ENCODE measurements around the gene PDCD4.

Gene PDCD4

DNA sequence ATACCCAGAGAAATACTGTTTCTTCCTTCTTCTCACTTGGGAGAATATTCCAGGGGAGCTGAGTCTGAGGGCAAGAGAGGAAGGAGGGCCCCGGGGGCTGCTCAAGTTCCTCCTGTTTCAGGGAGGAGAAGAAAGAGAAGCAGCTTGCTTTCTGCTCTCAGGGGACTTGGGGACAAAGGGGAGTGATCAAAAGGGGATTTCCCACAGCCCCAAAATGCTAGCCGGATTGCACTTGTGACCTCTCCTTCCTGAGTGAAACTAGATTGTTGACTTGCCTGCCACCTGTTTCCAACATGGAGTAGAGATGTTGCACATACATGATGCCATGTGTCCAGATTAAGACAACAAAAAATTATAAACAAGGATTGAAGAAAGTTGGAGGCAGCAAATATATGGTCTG is 28.7 kb upstream of the PDCD4 start:
- DNase-seq = no peak

GRCh38 chr10:110843796-110844616 is 27.7 kb upstream of the PDCD4 start:
- DNase-seq = no peak

DNA sequence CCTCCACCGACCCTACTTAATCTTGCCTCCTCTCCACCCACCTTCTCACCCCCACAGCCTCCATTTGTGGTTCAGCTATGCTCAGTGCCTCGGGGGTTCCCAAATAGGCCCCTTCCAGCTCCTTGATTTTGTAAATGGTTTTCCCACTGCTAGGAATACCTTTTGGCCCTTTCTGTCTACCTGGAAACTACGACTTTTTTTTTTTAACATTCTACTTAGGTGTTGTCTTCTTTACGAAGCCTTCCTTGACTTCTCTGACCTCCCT is 27.2 kb upstream of the PDCD4 start:
- DNase-seq = no peak

DNA sequence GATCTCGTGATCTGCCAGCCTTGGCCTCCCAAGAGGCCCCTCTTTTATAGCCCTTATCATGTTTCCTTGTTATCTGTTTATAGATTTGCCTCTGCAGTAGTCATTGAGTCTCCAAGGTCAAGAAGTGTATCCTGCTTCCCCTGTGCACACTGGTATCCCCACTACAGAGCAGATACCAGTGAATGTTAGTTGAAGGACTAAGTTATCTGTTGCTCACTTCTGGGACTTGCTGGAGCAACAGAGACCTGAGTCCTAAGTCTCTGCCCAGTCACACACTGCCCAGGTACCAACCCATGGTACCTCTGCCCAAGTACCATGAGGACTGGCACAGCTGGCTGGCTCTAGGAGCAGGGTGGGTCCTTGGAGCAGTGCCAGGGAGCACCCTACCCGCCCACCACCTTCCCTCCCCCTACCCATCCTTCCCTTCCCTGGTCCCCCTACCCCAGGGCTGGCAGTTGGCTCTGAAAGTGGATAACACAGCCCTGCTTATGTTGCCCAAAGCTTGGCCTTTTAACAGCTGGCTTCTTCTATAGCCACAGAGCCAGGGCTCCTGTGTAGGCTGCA is 26.5 kb upstream of the PDCD4 start:
- no peak for DNase-seq

GRCh38 chr10:110845756-110846620 is 25.7 kb upstream of the PDCD4 start:
- DNase-seq = peak; percentile 45

DNA sequence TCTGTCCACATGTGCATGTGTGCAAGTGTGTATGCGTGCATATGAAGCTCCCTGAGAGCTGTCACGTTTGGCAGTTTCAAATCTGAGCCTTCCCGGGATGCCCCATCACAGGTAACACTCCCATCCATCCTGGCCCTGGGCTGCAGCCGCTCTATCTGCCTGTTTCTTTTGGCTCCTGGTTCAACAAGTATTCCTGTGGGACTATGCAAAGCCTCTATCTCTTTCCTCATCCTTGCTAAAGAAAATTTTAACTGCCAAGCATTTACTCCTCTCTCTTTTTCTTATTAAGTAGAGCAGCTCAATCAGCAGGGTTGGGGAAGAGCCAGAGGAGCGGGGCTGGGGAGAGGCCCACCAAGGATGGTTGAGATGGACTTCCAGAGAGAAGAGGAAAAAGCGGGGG is 24.4 kb upstream of the PDCD4 start:
- DNase-seq = no peak

DNA sequence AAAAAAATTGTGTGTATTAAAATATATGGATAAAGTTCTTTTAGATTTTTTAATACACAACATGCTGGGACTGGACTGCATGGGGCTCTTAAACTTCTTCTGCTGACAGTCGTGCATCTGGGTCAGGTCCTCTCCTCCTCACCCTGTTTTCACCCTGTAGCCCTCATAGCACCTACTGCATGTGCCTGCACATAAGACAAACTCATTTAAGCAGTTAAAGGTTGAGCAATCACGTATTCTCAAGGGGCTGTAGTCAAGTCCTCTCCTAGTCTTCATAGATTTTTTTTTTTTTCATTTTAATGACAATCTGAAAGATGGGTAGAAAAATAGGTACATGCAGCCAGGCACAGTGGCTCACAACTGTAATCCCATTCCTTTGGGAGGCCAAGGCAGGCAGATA is 23.6 kb upstream of the PDCD4 start:
- DNase-seq = no peak

DNA sequence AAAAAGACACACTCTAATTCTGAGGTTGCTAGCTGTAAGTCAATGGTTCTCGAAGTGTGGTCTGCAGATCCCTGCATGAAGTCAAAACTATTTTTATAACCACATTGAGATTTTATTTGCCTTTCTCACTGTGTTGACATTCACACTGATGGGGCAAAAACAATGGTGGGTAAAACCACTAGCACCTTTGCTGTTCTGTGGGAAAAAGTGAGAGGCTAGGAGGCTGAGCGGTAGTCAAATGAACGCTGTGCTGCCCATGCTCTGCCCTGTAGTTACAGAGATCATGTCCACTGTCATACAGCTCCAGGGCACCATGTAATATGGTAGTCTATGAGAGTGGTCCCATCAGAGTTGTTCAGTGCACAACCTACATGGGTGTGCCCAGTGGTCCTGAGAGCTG is 21.6 kb upstream of the PDCD4 start:
- no peak for DNase-seq

DNA sequence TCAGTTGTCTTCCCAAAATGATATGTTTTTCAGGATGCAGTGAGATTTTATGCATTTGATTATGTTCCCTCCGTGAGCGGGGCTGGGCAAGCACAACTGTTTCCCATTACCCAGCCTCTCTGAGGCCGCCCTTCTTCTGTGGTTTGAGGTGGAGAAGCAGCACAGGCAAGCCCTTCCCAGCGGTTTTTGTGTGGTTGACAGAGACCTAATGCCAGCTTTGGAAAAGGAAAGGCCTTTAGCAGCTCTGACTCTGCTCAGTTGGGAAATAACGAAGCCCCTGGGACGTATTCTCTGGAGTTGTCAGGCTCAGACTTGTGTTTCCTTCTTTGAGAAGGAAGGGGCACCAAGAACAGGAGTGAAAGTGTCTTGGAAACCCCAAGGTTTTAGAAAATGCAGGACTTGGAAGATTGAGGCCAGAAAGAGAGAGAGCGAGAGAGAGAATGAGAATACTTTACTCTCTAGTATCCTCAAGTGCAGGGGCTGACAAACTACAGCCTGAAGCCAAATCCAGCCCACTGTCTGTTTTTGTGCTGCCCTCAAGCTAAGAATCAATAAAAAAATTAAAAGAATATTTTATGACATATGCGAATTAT is 20.6 kb upstream of the PDCD4 start:
- DNase-seq = no peak

DNA sequence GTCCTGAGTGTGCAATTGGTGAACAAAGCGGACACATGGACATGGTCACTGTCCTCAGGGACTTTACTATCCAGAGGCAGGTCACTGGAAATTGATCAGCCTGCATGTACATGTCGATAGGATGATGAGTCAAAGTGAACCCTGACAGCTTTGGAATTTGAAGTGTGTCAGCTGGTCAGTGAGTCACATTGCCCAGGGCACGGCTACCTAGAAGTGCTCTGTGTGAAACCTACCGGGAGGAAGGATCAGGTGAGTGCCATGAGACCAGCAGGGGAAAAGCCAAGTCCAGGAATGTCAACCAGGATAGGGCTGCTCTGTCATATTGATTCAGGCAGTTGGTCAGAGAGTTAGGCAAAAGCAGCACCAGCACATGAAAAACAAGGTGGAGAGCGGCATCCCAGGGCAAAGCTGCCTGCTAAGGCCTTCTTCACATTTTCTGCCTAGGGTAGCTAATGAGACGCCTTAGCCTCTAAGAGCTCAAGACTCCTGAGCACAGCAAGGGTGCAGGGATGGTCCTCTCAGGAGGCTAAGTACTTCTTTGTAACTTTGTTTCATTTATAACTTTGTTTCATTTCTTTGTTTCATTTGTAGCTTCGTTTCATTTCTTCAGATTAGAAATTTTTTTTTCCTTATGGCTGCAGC is 19.4 kb upstream of the PDCD4 start:
- no peak for DNase-seq

DNA sequence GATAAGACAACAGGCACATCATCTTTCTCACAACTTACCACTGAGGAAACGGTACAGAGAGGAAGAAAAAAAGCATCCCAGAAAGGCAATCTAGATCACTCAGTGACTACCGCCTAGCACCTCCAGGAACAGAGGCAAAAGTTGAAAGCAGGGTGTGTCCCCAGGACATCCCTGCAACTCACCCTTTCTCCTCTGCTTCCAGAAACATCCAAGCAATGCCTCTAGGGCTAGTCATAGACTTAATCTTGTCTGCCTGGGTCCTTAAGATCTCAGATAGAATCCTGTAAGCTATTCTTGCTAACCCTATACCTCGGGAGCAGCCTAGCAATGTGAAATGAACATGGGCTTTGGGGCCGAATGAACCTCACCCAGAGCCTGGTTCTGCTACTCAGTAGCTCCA is 18.8 kb upstream of the PDCD4 start:
- no peak for DNase-seq

DNA sequence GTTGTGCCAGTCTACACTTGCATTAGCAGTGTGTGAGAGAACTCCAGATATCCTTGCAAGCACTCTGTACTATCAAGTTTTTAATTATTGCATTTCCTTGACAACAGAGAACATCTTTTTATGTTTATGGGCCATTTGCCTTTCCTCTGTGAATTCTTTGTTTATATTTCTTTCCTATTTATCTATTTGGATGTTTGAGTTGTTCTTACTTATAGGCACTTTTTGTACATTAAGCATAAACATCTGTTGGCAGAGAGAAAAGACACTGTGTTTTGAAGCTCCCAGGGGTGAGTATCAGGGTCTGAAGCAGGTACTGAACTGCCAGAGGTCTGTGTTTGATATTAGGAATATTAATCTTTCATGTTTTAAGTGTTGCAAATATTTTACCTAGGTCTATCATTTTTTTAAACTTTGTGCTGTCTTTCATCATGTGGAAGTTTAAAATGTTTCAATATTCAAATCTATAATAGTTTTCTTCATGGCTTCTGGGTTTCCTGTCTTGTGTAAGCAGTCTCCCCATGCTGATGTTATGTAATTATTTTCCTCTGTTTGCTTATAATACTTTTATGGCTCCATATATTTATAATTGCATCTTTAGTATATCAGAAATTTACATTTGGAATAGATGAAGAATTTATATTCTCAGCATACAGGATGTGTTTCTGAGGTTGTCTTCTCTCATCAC is 17.7 kb upstream of the PDCD4 start:
- no peak for DNase-seq

GRCh38 chr10:110857265-110858171 is 14.2 kb upstream of the PDCD4 start:
- DNase-seq = peak; percentile 89

GRCh38 chr10:110858297-110858934 is 13.3 kb upstream of the PDCD4 start:
- no peak for DNase-seq

DNA sequence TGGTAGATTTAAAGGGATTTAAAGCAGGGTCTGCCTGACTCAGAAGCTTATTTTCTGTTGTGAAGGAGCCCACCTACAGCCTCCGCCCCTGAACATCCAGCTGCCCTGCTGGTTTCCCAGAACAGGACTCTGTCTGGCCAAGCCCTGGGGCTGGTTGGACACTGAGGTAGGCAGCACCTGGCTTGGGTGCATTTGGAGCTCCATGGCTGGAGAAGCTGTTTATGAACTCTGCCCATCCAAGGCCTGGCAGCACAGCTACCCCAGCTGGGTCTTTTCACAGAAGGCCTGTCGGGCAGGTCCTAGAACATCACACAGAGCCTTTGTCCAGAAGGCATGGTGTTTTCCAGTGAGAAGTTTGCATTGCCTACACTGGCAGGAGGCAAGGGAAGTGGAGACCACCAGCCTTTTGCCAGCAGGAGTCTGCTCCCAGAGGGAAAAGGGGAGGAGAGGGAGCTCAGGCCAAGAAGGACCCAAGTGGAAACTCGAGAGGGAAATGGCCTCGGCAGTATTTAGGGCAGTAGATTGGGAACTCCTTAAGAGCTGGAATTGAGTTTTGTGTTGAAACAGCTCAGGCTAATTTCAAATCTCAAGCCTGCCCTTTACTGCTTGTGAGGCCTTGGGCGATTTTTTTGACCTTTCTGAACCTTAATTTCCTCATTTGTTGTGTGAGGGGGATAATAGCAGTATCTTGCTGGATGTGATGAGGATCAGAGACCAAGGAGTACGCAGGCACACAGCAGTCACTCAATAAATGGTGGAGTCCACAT is 12.3 kb upstream of the PDCD4 start:
- no peak for DNase-seq

DNA sequence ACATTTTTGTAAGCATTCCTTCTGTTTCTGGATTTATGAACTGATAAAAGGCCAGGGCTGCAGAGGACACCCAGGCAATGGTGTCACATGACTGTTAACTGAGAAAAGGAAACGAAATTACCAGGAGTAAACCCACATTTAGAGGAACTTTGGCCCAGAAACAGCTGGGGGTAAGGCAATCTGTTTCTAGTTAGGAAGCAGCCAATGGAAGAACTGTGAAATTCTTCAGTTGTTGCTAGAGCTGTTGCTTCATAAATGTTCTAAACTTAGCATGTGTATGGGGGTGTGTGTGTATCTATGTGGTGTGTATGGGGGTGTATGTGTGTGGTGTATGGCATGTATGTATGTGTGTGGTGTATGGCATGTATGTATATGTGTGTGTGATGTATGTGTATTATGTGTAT is 11.8 kb upstream of the PDCD4 start:
- DNase-seq = no peak

- DNase-seq = no peak
Measured at GRCh38 chr10:110860576-110861241, 11.0 kb upstream of the PDCD4 start.

DNA sequence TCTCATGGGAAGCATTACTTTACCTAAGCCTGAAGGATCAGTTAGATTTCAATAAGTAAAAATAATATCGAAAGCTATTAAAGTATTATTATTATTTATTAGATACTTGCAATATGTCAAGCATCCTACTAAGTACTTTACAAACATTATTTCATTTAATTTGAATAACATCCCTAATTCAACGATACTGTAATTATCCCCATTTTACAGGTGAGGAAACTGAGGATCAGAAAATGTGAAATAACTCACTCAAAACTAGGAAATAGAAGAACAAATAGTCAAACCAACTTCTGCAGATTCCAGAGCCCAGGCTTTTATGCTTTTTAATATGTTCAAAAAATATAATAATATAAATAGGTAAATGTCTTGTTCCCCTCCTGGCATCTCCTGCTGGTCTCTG is 10.3 kb upstream of the PDCD4 start:
- DNase-seq = no peak

GRCh38 chr10:110861930-110862649 is 9.6 kb upstream of the PDCD4 start:
- no peak for DNase-seq

Data from NCI-H1092 treated with DMSO at 0.1 percent for 48 hours (cell line).